ENCODE data around the gene CLCNKA.

Gene CLCNKA

GRCh38 chr1:16011936-16012589 lies 9.8 kb upstream of the CLCNKA start:
- TF ChIP-seq POLR2AphosphoS5 (IDR thresholded peaks at IDR 0.05; ENCODE audit: low read depth, low read length), result no peak
- TF ChIP-seq SIN3A (IDR thresholded peaks at IDR 0.05; ENCODE audit: borderline replicate concordance, insufficient read depth, low read length), result no peak
- TF ChIP-seq FOXP2 (optimal IDR thresholded peaks at IDR 0.05; ENCODE audit: borderline replicate concordance, extremely low read depth, extremely low read length, insufficient read depth), result no peak
- TF ChIP-seq REST (IDR thresholded peaks at IDR 0.05; ENCODE audit: insufficient read depth in 1 of 2, low read depth in 2 of 2, low read length in 2 of 2), result no peak
- TF ChIP-seq TAF1 (IDR thresholded peaks at IDR 0.05; ENCODE audit: borderline replicate concordance, insufficient read depth, low read length), result no peak

- TF ChIP-seq FOXP2 (optimal IDR thresholded peaks at IDR 0.05; ENCODE audit: borderline replicate concordance, extremely low read depth, extremely low read length, insufficient read depth) (peak; percentile 18), REST (IDR thresholded peaks at IDR 0.05; ENCODE audit: insufficient read depth in 1 of 2, low read depth in 2 of 2, low read length in 2 of 2) (no peak), SIN3A (IDR thresholded peaks at IDR 0.05; ENCODE audit: borderline replicate concordance, insufficient read depth, low read length) (no peak), POLR2AphosphoS5 (IDR thresholded peaks at IDR 0.05; ENCODE audit: low read depth, low read length) (no peak), TAF1 (IDR thresholded peaks at IDR 0.05; ENCODE audit: borderline replicate concordance, insufficient read depth, low read length) (no peak)
Measured at GRCh38 chr1:16012590-16013219, 9.1 kb upstream of the CLCNKA start.

- no peak for TF ChIP-seq REST (IDR thresholded peaks at IDR 0.05; ENCODE audit: insufficient read depth in 1 of 2, low read depth in 2 of 2, low read length in 2 of 2)
Measured at GRCh38 chr1:16013220-16013907, 8.5 kb upstream of the CLCNKA start.

- TF ChIP-seq SIN3A (IDR thresholded peaks at IDR 0.05; ENCODE audit: borderline replicate concordance, insufficient read depth, low read length) (no peak), REST (IDR thresholded peaks at IDR 0.05; ENCODE audit: insufficient read depth in 1 of 2, low read depth in 2 of 2, low read length in 2 of 2) (no peak), POLR2AphosphoS5 (IDR thresholded peaks at IDR 0.05; ENCODE audit: low read depth, low read length) (no peak), FOXP2 (optimal IDR thresholded peaks at IDR 0.05; ENCODE audit: borderline replicate concordance, extremely low read depth, extremely low read length, insufficient read depth) (no peak), TAF1 (IDR thresholded peaks at IDR 0.05; ENCODE audit: borderline replicate concordance, insufficient read depth, low read length) (no peak)
Measured at GRCh38 chr1:16013908-16014258, 8.0 kb upstream of the CLCNKA start.
